Fibroblast of lung (primary cell): ENCODE measurements around the gene JMJD1C. TPM values are rescaled to one million over a fixed set of nuclear protein-coding genes. Genes with fewer than 3 reads are reported as not detected.

Experiments used
- DNase-seq, 2 donors: peaks; one replicate each; pipeline versions ENCODE4 v3.0.0 to v3.0.0-alpha.2; 2010; ENCODE audit warnings: low read depth in 2 of 2
- H2AFZ ChIP-seq: 2 replicates; pipeline ENCODE4 v1.5.1; 2012; ENCODE audit warnings: low read length, control low read depth, inconsistent platforms
- H3K27ac ChIP-seq: 2 replicates; pipeline ENCODE4 v1.5.1; 2011; ENCODE audit warnings: low read length, control low read depth; ENCODE audit not compliant: insufficient read depth
- H3K27me3 ChIP-seq: 2 replicates; pipeline ENCODE4 v1.5.1; 2011; ENCODE audit warnings: mild to moderate bottlenecking, low read length; ENCODE audit not compliant: control insufficient read depth, insufficient read depth
- H3K36me3 ChIP-seq: 2 replicates; pipeline ENCODE4 v1.5.1; 2011; ENCODE audit warnings: low read length; ENCODE audit not compliant: control insufficient read depth, insufficient read depth
- H3K4me1 ChIP-seq: 2 replicates; pipeline ENCODE4 v1.5.1; 2011; ENCODE audit warnings: low read length; ENCODE audit not compliant: control insufficient read depth, insufficient read depth; ENCODE audit errors: extremely low read depth
- H3K4me2 ChIP-seq: 2 replicates; pipeline ENCODE4 v1.5.1; 2011; ENCODE audit warnings: low read length, control low read depth; ENCODE audit not compliant: insufficient read depth; ENCODE audit errors: extremely low read depth
- H3K4me3 ChIP-seq, 4 experiments: fragments of 200-600 bp in 1 of 4; sonication (generic) in 1 of 4; replicated peaks in 1 of 4; 2 replicates each; pipeline ENCODE4 v1.5.1; 2011 to 2016; ENCODE audit warnings: low read length in 4 of 4, low read depth in 3 of 4, mild to moderate bottlenecking in 3 of 4, control low read depth in 2 of 4, inconsistent platforms in 1 of 4, mixed read lengths in 1 of 4; ENCODE audit not compliant: insufficient read depth in 1 of 4; ENCODE audit errors: control extremely low read depth in 1 of 4
- H3K79me2 ChIP-seq: 2 replicates; pipeline ENCODE4 v1.5.1; 2012; ENCODE audit warnings: mild to moderate bottlenecking, low read length, inconsistent platforms; ENCODE audit not compliant: control insufficient read depth, insufficient read depth
- H3K9ac ChIP-seq: 2 replicates; pipeline ENCODE4 v1.5.1; 2011; ENCODE audit warnings: mild to moderate bottlenecking, low read length, control low read depth; ENCODE audit not compliant: insufficient read depth
- H3K9me3 ChIP-seq: 2 replicates; pipeline ENCODE4 v1.5.1; 2012; ENCODE audit warnings: low read depth, low read length; ENCODE audit not compliant: control insufficient read depth, insufficient read depth
- H4K20me1 ChIP-seq: 2 replicates; pipeline ENCODE4 v1.5.1; 2011; ENCODE audit warnings: low read length; ENCODE audit not compliant: control insufficient read depth, insufficient read depth; ENCODE audit errors: extremely low read depth
- CTCF ChIP-seq, 2 donors: IDR thresholded peaks in 1 of 2; conservative IDR thresholded peaks in 1 of 2; 1 replicate in 1 of 2; 2 replicates in 1 of 2; pipeline ENCODE4 v1.5.1; 2011 to 2012; ENCODE audit warnings: low read length in 2 of 2, control low read depth in 1 of 2, inconsistent platforms in 1 of 2, low read depth in 1 of 2, mild to moderate bottlenecking in 1 of 2
- EZH2 ChIP-seq: IDR thresholded peaks from 2 replicates; pipeline ENCODE4 v1.5.1; 2012; ENCODE audit warnings: low read length, control low read depth, mild to moderate bottlenecking; ENCODE audit errors: missing control alignments
- polyA plus RNA-seq, 2 donors: library from polyadenylated mRNA; depleted of rRNA in 1 of 2; stranded (reverse) in 1 of 2; unstranded in 1 of 2; fragments of >200 nt; gene quantifications; 2 replicates each; pipeline ENCODE4 v1.2.1, GENCODE V29; 2011 to 2012; ENCODE audit warnings: missing spikeins in 1 of 2
- total RNA-seq: library from RNA; depleted of rRNA; stranded (reverse); fragments of >200 nt; gene quantifications from 2 replicates; pipeline ENCODE4 v1.2.1, GENCODE V29; 2014

JMJD1C gene
- total and polyA plus RNA-seq, 2 donors (not counting 1 experiment from before 2014, with no cell fraction given) = 39.9 to 67.0 TPM

- H3K36me3 ChIP-seq = no peaks in the 10 kb centered on the region
- TF ChIP-seq CTCF (conservative IDR thresholded peaks at IDR 0.05 in 1 of 2, IDR thresholded peaks at IDR 0.05 in 1 of 2; ENCODE audit: low read depth in 1 of 2, low read length in 2 of 2) (no peak), EZH2 (no peak)
- no peak overlapping the region for H3K4me3 ChIP-seq
- no peak for DNase-seq
- H3K27ac ChIP-seq = no peak overlapping the region
- H3K27me3 ChIP-seq = no peaks in the 10 kb centered on the region
- H3K4me1 ChIP-seq = no peaks in the 10 kb centered on the region
- H3K9ac ChIP-seq = no peak overlapping the region
- H3K79me2 ChIP-seq = no peaks in the 10 kb centered on the region
- no peaks in the 10 kb centered on the region for H4K20me1 ChIP-seq
- H2AFZ ChIP-seq = no peak overlapping the region
- H3K9me3 ChIP-seq = no peaks in the 10 kb centered on the region
- H3K4me2 ChIP-seq = no peak overlapping the region
Observed at GRCh38 chr10:63352976-63353375, 112.8 kb downstream of the JMJD1C start.

GRCh38 chr10:63348245-63348850 is 117.4 kb downstream of the JMJD1C start:
- Histone ChIP-seq H2AFZ (no peak overlapping the region), H3K27me3 (no peaks in the 10 kb centered on the region), H3K79me2 (peaks cover 6% of the 10 kb centered on the region), H3K36me3 (no peaks in the 10 kb centered on the region), H3K27ac (no peak overlapping the region), H4K20me1 (no peaks in the 10 kb centered on the region), H3K4me1 (peaks cover 2% of the 10 kb centered on the region), H3K4me3 (no peak overlapping the region), H3K9ac (no peak overlapping the region), H3K4me2 (no peak overlapping the region), H3K9me3 (no peaks in the 10 kb centered on the region)
- TF ChIP-seq EZH2 (no peak), CTCF (conservative IDR thresholded peaks at IDR 0.05 in 1 of 2, IDR thresholded peaks at IDR 0.05 in 1 of 2; ENCODE audit: low read depth in 1 of 2, low read length in 2 of 2) (no peak)
- peak in 1 of 2 donors; percentile 19 for DNase-seq

- Histone ChIP-seq H2AFZ (no peak overlapping the region), H3K4me2 (no peak overlapping the region), H3K27me3 (no peaks in the 10 kb centered on the region), H3K4me1 (peaks cover 2% of the 10 kb centered on the region), H3K9me3 (no peaks in the 10 kb centered on the region), H3K27ac (no peak overlapping the region), H3K79me2 (peaks cover 12% of the 10 kb centered on the region), H3K36me3 (no peaks in the 10 kb centered on the region), H3K9ac (no peak overlapping the region), H3K4me3 (no peak overlapping the region), H4K20me1 (no peaks in the 10 kb centered on the region)
- no peak for TF ChIP-seq EZH2
- TF ChIP-seq CTCF (conservative IDR thresholded peaks at IDR 0.05 in 1 of 2, IDR thresholded peaks at IDR 0.05 in 1 of 2; ENCODE audit: low read depth in 1 of 2, low read length in 2 of 2) = no peak
- peak; percentile 14 to 61 for DNase-seq
Observed at GRCh38 chr10:63346015-63346441, 119.7 kb downstream of the JMJD1C start.
